Activated CD4-positive, alpha-beta memory T cell treated with anti-CD3 and anti-CD28 coated beads, Interleukin-2, amount 10 ng/mL, durations not matched to agents 7 days and 5 days (primary cell): ENCODE measurements around the gene NKX2-4. TPM values are rescaled to one million over a fixed set of nuclear protein-coding genes. Genes with fewer than 3 reads are reported as not detected.

ENCODE experiments used
- CTCF ChIA-PET: fragments of 350-600 bp; sonication (Branson Sonifier 250); formaldehyde crosslinking; loops from one replicate; lab custom pipeline; 2021; ENCODE audit warnings: antibody characterized with exemption, inconsistent platforms; lab: Charles Lee
- POLR2A ChIA-PET: fragments of 350-600 bp; sonication (Branson Sonifier 250); formaldehyde crosslinking; loops from one replicate; lab custom pipeline; 2021; ENCODE audit warnings: antibody characterized with exemption; lab: Charles Lee
- DNase-seq: peaks from one replicate; pipeline ENCODE4 v3.0.0-alpha.2; 2020
- H3K27ac Mint-ChIP-seq: one replicate; pipeline ENCODE4 v1.8.0; 2021; ENCODE audit warnings: mild to moderate bottlenecking, mixed read lengths
- H3K27me3 Mint-ChIP-seq: one replicate; pipeline ENCODE4 v1.8.0; 2021; ENCODE audit warnings: mixed read lengths
- H3K36me3 Mint-ChIP-seq: one replicate; pipeline ENCODE4 v1.8.0; 2021; ENCODE audit warnings: low read depth, mixed read lengths
- H3K4me1 Mint-ChIP-seq: one replicate; pipeline ENCODE4 v1.8.0; 2021; ENCODE audit warnings: mixed read lengths
- H3K4me3 Mint-ChIP-seq: one replicate; pipeline ENCODE4 v1.8.0; 2021; ENCODE audit warnings: mild to moderate bottlenecking, mixed read lengths
- H3K9me3 Mint-ChIP-seq: one replicate; pipeline ENCODE4 v1.8.0; 2021; ENCODE audit warnings: mixed read lengths
- total RNA-seq, 2 experiments: library from RNA; stranded (reverse); gene quantifications; one replicate each; pipeline ENCODE4 v1.2.3, GENCODE V29; 2021

The NKX2-4 gene
- total RNA-seq, 2 experiments from 2014 or later: not detected

DNA sequence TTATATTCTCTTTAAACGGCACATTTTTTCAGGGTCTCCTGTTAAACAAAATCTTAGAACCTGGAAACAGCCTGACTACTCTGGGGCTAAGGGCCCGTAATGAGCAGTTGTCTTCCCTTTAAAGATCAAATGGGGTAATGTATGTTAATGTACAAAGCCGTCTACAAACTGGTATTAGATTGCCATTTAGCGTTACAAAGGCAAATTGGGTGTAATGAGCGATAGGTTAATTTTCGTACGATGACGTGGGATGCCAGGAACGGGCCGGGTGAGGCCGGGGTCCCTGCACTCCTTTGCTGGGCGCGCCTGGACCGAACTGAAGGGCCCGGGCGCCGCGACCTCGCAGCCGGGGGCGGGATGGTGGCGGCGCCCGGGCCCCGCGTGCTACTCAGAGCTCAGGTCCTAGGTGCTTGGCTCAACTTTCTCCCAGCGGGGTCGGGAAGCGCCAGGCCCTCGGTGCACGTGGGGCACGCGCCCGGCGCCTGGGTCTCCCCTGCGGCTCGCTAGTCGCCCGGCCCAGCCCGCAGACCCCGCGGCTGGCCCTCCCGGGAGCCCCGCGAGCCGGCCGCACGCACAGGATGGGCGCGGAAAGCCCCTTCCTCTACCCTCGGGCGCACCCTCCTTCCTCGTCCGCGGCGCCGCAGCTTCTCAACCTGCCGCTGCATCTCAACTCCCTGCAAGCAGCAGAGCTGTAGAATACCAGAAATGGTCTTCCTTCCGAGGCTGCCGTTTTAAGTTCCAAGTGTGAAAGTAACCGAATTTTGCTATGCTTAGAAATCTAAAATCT, 5.9 kb downstream of the NKX2-4 start:
- no peak overlapping the region for H3K27ac Mint-ChIP-seq
- ChIA-PET POLR2A (no interaction called here), CTCF (interaction anchor here (1.4 to 2.2 kb wide), 2 partner anchors 114 to 156 kb away, joined by 4 to 5 read pairs; no protein-coding TSS in a partner anchor)
- H3K4me1 Mint-ChIP-seq: peaks cover 23% of the 10 kb centered on the region
- no peak overlapping the region for H3K4me3 Mint-ChIP-seq
- peaks cover 40% of the 10 kb centered on the region for H3K36me3 Mint-ChIP-seq
- H3K9me3 Mint-ChIP-seq: no peaks in the 10 kb centered on the region
- peaks cover 43% of the 10 kb centered on the region for H3K27me3 Mint-ChIP-seq
- no peak for DNase-seq

DNA sequence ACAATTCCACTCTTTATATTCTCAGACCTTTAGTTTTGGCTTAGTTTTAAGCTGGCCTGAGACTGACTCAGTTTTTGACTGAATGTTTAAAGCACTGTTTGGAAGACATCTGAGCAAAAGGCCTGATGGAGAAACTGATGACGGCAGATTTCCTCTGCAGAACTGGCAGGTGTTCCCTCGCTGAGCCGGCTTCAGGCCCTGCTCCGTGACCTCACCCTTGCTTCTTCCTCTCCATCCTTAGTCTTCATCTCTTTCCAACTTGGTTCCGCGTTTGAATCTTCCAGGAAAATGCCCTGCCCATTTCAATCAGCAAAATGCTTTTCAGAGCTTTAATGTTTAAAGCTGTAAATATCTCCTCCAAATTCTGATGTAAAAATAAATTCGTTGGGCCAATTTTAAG, 6.6 kb downstream of the NKX2-4 start:
- peaks cover 41% of the 10 kb centered on the region for H3K27me3 Mint-ChIP-seq
- no peak overlapping the region for H3K4me3 Mint-ChIP-seq
- POLR2A ChIA-PET: no interaction called here
- CTCF ChIA-PET: interaction anchor here (1.4 to 2.2 kb wide), 2 partner anchors 115 to 155 kb away, joined by 4 to 5 read pairs; no protein-coding TSS in a partner anchor
- no peak for DNase-seq
- H3K9me3 Mint-ChIP-seq: no peaks in the 10 kb centered on the region
- H3K4me1 Mint-ChIP-seq: peaks cover 21% of the 10 kb centered on the region
- H3K36me3 Mint-ChIP-seq: peaks cover 41% of the 10 kb centered on the region
- peak overlapping the region; percentile 7 for H3K27ac Mint-ChIP-seq

DNA sequence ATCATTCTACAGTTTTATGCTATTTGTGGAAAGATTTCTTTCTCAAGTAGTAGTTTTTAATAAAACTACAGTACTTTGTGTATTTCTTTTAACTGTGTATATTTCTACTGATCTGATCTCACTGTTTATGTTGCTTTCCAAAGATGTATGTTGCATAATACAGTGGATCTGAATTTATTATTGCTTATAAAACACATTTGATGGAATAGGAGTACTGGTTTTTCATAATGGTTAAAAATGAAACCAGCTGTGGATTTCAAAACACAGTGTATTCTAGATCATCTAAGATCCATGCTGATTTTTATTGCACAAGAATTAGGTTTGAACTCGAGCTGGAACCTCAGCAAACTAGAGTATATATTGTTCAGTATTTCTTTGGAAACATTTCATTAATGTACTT, 8.0 kb downstream of the NKX2-4 start:
- Mint-ChIP-seq H3K27me3 (peaks cover 32% of the 10 kb centered on the region), H3K4me3 (no peak overlapping the region), H3K4me1 (peaks cover 15% of the 10 kb centered on the region), H3K27ac (no peak overlapping the region), H3K36me3 (peaks cover 37% of the 10 kb centered on the region), H3K9me3 (no peaks in the 10 kb centered on the region)
- ChIA-PET POLR2A (no interaction called here), CTCF (no interaction called here)
- no peak for DNase-seq

DNA sequence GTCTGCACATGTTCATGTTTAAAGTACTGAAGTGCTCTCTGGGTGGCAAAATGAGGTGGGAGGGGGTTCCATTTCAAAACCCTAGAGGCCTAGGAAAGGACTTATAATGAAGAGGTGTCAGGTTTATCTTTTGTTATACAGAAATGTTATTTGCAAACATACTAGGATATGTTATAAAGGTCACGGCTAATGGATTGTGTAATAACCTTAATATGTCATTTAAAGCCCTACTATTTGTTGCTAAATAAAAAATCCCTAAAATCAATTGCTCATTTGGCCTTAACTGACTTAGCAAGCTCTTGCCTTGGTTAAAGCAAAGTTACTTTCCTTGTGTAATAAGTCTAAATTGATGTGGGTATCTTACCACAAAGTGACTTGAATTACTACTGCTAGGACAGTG, 8.8 kb downstream of the NKX2-4 start:
- ChIA-PET POLR2A (no interaction called here), CTCF (no interaction called here)
- no peaks in the 10 kb centered on the region for H3K9me3 Mint-ChIP-seq
- DNase-seq: no peak
- peaks cover 24% of the 10 kb centered on the region for H3K27me3 Mint-ChIP-seq
- no peak overlapping the region for H3K27ac Mint-ChIP-seq
- peaks cover 15% of the 10 kb centered on the region for H3K4me1 Mint-ChIP-seq
- H3K4me3 Mint-ChIP-seq: no peak overlapping the region
- H3K36me3 Mint-ChIP-seq: peaks cover 42% of the 10 kb centered on the region

- Mint-ChIP-seq H3K4me1 (peaks cover 8% of the 10 kb centered on the region), H3K27me3 (peaks cover 14% of the 10 kb centered on the region), H3K27ac (no peak overlapping the region), H3K9me3 (no peaks in the 10 kb centered on the region), H3K4me3 (no peak overlapping the region), H3K36me3 (peaks cover 43% of the 10 kb centered on the region)
- ChIA-PET CTCF (no interaction called here), POLR2A (no interaction called here)
- no peak for DNase-seq
These were observed 9.8 kb downstream of the NKX2-4 start for GRCh38 chr20:21387528-21387927.

GRCh38 chr20:21386111-21386510, 11.2 kb downstream of the NKX2-4 start:
- ChIA-PET CTCF (interaction anchor here (1.9 kb wide), 1 partner anchor 151 kb away, joined by 5 read pairs; no protein-coding TSS in a partner anchor), POLR2A (no interaction called here)
- H3K27me3 Mint-ChIP-seq: peaks cover 4% of the 10 kb centered on the region
- no peaks in the 10 kb centered on the region for H3K9me3 Mint-ChIP-seq
- H3K36me3 Mint-ChIP-seq: peaks cover 38% of the 10 kb centered on the region
- no peak overlapping the region for H3K27ac Mint-ChIP-seq
- H3K4me1 Mint-ChIP-seq: peaks cover 1% of the 10 kb centered on the region
- H3K4me3 Mint-ChIP-seq: no peak overlapping the region
- DNase-seq: no peak

GRCh38 chr20:21384308-21384892, 12.9 kb downstream of the NKX2-4 start:
- CTCF ChIA-PET: interaction anchor here (1.9 kb wide), 1 partner anchor 149 kb away, joined by 5 read pairs; no protein-coding TSS in a partner anchor
- H3K27ac Mint-ChIP-seq: no peak overlapping the region

DNA sequence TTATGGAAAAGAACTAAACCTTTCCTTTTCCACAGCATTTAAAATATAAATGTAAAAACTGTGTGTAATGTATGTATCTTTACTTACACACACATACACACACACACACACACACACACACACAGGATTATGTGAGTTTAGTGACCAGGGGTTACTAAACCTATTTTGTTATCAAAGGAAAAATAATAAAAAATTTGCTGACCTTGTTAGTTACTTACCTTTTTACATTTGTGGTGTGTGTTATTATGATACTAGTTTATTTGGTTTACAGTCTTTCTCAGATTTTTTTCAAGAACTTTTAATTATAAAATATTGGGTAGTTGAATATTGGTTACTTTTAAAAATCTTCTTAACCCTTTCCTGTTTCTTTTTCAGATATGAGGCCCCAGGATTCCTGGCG, 15.7 kb downstream of the NKX2-4 start:
- ChIA-PET POLR2A (no interaction called here), CTCF (interaction anchor here (0.6 kb wide), 1 partner anchor 146 kb away, joined by 3 read pairs; no protein-coding TSS in a partner anchor)

More at GRCh38 chr20:21384308-21384892, 12.9 kb downstream of the NKX2-4 start:
- Mint-ChIP-seq H3K36me3 (peaks cover 34% of the 10 kb centered on the region), H3K4me3 (no peak overlapping the region), H3K27me3 (no peaks in the 10 kb centered on the region), H3K4me1 (peaks cover 9% of the 10 kb centered on the region), H3K9me3 (no peaks in the 10 kb centered on the region)
- POLR2A ChIA-PET: no interaction called here
- no peak for DNase-seq

GRCh38 chr20:21380711-21381110, 16.6 kb downstream of the NKX2-4 start:
- Mint-ChIP-seq H3K4me3 (no peak overlapping the region), H3K4me1 (peaks cover 12% of the 10 kb centered on the region), H3K27me3 (no peaks in the 10 kb centered on the region), H3K9me3 (no peaks in the 10 kb centered on the region), H3K27ac (no peak overlapping the region), H3K36me3 (peaks cover 29% of the 10 kb centered on the region)
- ChIA-PET CTCF (no interaction called here), POLR2A (no interaction called here)
- DNase-seq: no peak

More for the DNA sequence above, 15.7 kb downstream of the NKX2-4 start:
- peaks cover 11% of the 10 kb centered on the region for H3K4me1 Mint-ChIP-seq
- no peak for DNase-seq
- H3K36me3 Mint-ChIP-seq: peaks cover 28% of the 10 kb centered on the region
- no peaks in the 10 kb centered on the region for H3K27me3 Mint-ChIP-seq
- no peaks in the 10 kb centered on the region for H3K9me3 Mint-ChIP-seq
- H3K27ac Mint-ChIP-seq: no peak overlapping the region
- no peak overlapping the region for H3K4me3 Mint-ChIP-seq

- no peak overlapping the region for H3K4me3 Mint-ChIP-seq
- peaks cover 13% of the 10 kb centered on the region for H3K4me1 Mint-ChIP-seq
- no peaks in the 10 kb centered on the region for H3K27me3 Mint-ChIP-seq
- CTCF ChIA-PET: interaction anchor here (0.8 kb wide), 1 partner anchor 143 kb away, joined by 3 read pairs; no protein-coding TSS in a partner anchor
- POLR2A ChIA-PET: no interaction called here
- H3K36me3 Mint-ChIP-seq: peaks cover 35% of the 10 kb centered on the region
- H3K9me3 Mint-ChIP-seq: no peaks in the 10 kb centered on the region
- DNase-seq: no peak
- no peak overlapping the region for H3K27ac Mint-ChIP-seq
These were observed 19.1 kb downstream of the NKX2-4 start for GRCh38 chr20:21378259-21378658.

- Mint-ChIP-seq H3K36me3 (peaks cover 35% of the 10 kb centered on the region), H3K27me3 (no peaks in the 10 kb centered on the region), H3K4me3 (no peak overlapping the region), H3K4me1 (peaks cover 13% of the 10 kb centered on the region), H3K9me3 (no peaks in the 10 kb centered on the region), H3K27ac (no peak overlapping the region)
- DNase-seq: no peak
- POLR2A ChIA-PET: no interaction called here
- CTCF ChIA-PET: no interaction called here
These were observed 19.6 kb downstream of the NKX2-4 start for GRCh38 chr20:21377701-21378100.

GRCh38 chr20:21376626-21377025, 20.7 kb downstream of the NKX2-4 start:
- H3K4me3 Mint-ChIP-seq: no peak overlapping the region
- no peaks in the 10 kb centered on the region for H3K27me3 Mint-ChIP-seq
- ChIA-PET CTCF (interaction anchor here (1.1 kb wide), 1 partner anchor 129 kb away, joined by 3 read pairs; no protein-coding TSS in a partner anchor), POLR2A (interaction anchor here (1.2 kb wide), 1 partner anchor 19 kb away, joined by 3 read pairs; no protein-coding TSS in a partner anchor)
- no peak for DNase-seq
- H3K4me1 Mint-ChIP-seq: peaks cover 13% of the 10 kb centered on the region
- H3K27ac Mint-ChIP-seq: no peak overlapping the region
- H3K9me3 Mint-ChIP-seq: no peaks in the 10 kb centered on the region
- peaks cover 39% of the 10 kb centered on the region for H3K36me3 Mint-ChIP-seq

GRCh38 chr20:21373436-21373835, 23.9 kb downstream of the NKX2-4 start:
- ChIA-PET CTCF (no interaction called here), POLR2A (no interaction called here)
- Mint-ChIP-seq H3K27ac (no peak overlapping the region), H3K4me1 (peaks cover 3% of the 10 kb centered on the region), H3K9me3 (no peaks in the 10 kb centered on the region), H3K27me3 (no peaks in the 10 kb centered on the region), H3K4me3 (no peak overlapping the region), H3K36me3 (peaks cover 41% of the 10 kb centered on the region)
- no peak for DNase-seq
